GM23338 (cell line): ENCODE results near the gene MKRN1. TPM values are rescaled to one million over a fixed set of nuclear protein-coding genes. Genes with fewer than 3 reads are reported as not detected.
"Not testable (repeated sequence)": the region's sequence is repeated elsewhere in the genome, so short reads cannot be mapped to it uniquely, and the experiment has no call there.

ENCODE experiments used
- ATAC-seq: fragments of 200-7000 bp; cut with Tn5 transposase; 3 replicates; pipeline ENCODE4 v1.9.1; 2020
- DNase-seq: peaks from one replicate; pipeline ENCODE4 v3.0.0-alpha.2; 2015; ENCODE audit warnings: low spot score
- H2AFZ ChIP-seq: fragments of 200-600 bp; sonication (generic); 2 replicates; pipeline ENCODE4 v1.8.0; 2016; ENCODE audit warnings: antibody characterized with exemption, mild to moderate bottlenecking, moderate library complexity
- H3F3A ChIP-seq: fragments of 200-600 bp; sonication (generic); replicated peaks from 2 replicates; pipeline ENCODE4 v1.8.0; 2017; ENCODE audit warnings: antibody characterized with exemption, mixed run types, low read depth
- H3K27ac ChIP-seq: fragments of 200-600 bp; sonication (generic); 2 replicates; pipeline ENCODE4 v1.6.1; 2016; ENCODE audit warnings: low read depth
- H3K27me3 ChIP-seq: fragments of 200-600 bp; sonication (generic); 2 replicates; pipeline ENCODE4 v1.8.0; 2016; ENCODE audit warnings: mild to moderate bottlenecking, mixed run types, moderate library complexity; ENCODE audit not compliant: insufficient read depth
- H3K36me3 ChIP-seq: fragments of 200-600 bp; sonication (generic); 2 replicates; pipeline ENCODE4 v1.8.0; 2016; ENCODE audit warnings: mild to moderate bottlenecking; ENCODE audit not compliant: insufficient read depth
- H3K4me1 ChIP-seq: fragments of 200-600 bp; sonication (generic); 2 replicates; pipeline ENCODE4 v1.8.0; 2016; ENCODE audit warnings: mild to moderate bottlenecking, moderate library complexity; ENCODE audit not compliant: insufficient read depth
- H3K4me2 ChIP-seq: fragments of 200-600 bp; sonication (generic); 2 replicates; pipeline ENCODE4 v1.7.1; 2017; ENCODE audit warnings: mixed run types
- H3K4me3 ChIP-seq: fragments of 200-600 bp; sonication (generic); 2 replicates; pipeline ENCODE4 v1.6.1; 2016; ENCODE audit warnings: mixed run types
- H3K79me2 ChIP-seq: fragments of 200-600 bp; sonication (generic); replicated peaks from 2 replicates; pipeline ENCODE4 v1.8.0; 2017; ENCODE audit warnings: mild to moderate bottlenecking; ENCODE audit not compliant: insufficient read depth
- H3K9me2 ChIP-seq: fragments of 200-600 bp; sonication (generic); 2 replicates; pipeline ENCODE4 v1.8.0; 2017; ENCODE audit not compliant: insufficient read depth
- H4K20me1 ChIP-seq: fragments of 200-600 bp; sonication (generic); replicated peaks from 2 replicates; pipeline ENCODE4 v1.8.0; 2017; ENCODE audit warnings: mild to moderate bottlenecking; ENCODE audit not compliant: insufficient read depth
- H3K27ac Mint-ChIP-seq: 2 replicates; pipeline ENCODE4 v1.8.0; 2020; ENCODE audit warnings: inconsistent platforms, mild to moderate bottlenecking, moderate library complexity, mixed read lengths
- H3K27me3 Mint-ChIP-seq: 3 replicates; pipeline ENCODE4 v1.8.0; 2022; ENCODE audit warnings: low read depth, mild to moderate bottlenecking, moderate library complexity, mixed read lengths, inconsistent platforms; ENCODE audit not compliant: insufficient read depth, poor library complexity
- H3K36me3 Mint-ChIP-seq: 3 replicates; pipeline ENCODE4 v1.8.0; 2021; ENCODE audit warnings: low read depth, mild to moderate bottlenecking, inconsistent platforms, moderate library complexity, mixed read lengths
- H3K4me1 Mint-ChIP-seq: 3 replicates; pipeline ENCODE4 v1.8.0; 2020; ENCODE audit warnings: mild to moderate bottlenecking, inconsistent platforms, mixed read lengths
- H3K4me3 Mint-ChIP-seq: 3 replicates; pipeline ENCODE4 v1.8.0; 2021; ENCODE audit warnings: moderate library complexity, mild to moderate bottlenecking, inconsistent platforms, mixed read lengths
- H3K9me3 Mint-ChIP-seq: 3 replicates; pipeline ENCODE4 v1.8.0; 2020; ENCODE audit warnings: moderate library complexity, mild to moderate bottlenecking, inconsistent platforms, mixed read lengths
- CREB1 ChIP-seq: fragments of 250-450 bp; sonication (Bioruptor Pico); IDR thresholded peaks from 2 replicates; pipeline ENCODE4 v1.5.0; 2020; ENCODE audit warnings: low read depth, mild to moderate bottlenecking, moderate library complexity
- CTCF ChIP-seq, 2 experiments: fragments of 200-600 bp in 1 of 2; sonication (generic) in 1 of 2; conservative IDR thresholded peaks; 2 replicates each; pipeline versions ENCODE4 v1.5.1 to v1.6.1; 2016 to 2017; ENCODE audit warnings: antibody characterized with exemption in 2 of 2, low read depth in 2 of 2, mild to moderate bottlenecking in 2 of 2, moderate library complexity in 1 of 2
- ETS1 ChIP-seq: IDR thresholded peaks from 2 replicates; pipeline ENCODE4 v1.6.1; 2016; ENCODE audit warnings: antibody characterized with exemption
- EZH2 ChIP-seq: fragments of 200-600 bp; sonication (generic); IDR thresholded peaks from one replicate; pipeline ENCODE4 v1.8.0; 2017; ENCODE audit warnings: antibody characterized with exemption, mild to moderate bottlenecking, low read depth; ENCODE audit not compliant: unreplicated experiment
- EZH2phosphoT487 ChIP-seq: fragments of 200-600 bp; sonication (generic); IDR thresholded peaks from one replicate; pipeline ENCODE4 v1.8.1; 2018; ENCODE audit warnings: antibody characterized with exemption; ENCODE audit not compliant: unreplicated experiment
- JUNB ChIP-seq: IDR thresholded peaks from one replicate; pipeline ENCODE4 v1.6.1; 2016; ENCODE audit warnings: antibody characterized with exemption; ENCODE audit not compliant: unreplicated experiment
- NANOG ChIP-seq: IDR thresholded peaks from 2 replicates; pipeline ENCODE4 v1.6.1; 2016; ENCODE audit warnings: antibody characterized with exemption, borderline replicate concordance
- POLR2AphosphoS5 ChIP-seq: IDR thresholded peaks from 2 replicates; pipeline ENCODE4 v1.6.1; 2016; ENCODE audit warnings: antibody characterized with exemption, low read depth
- ZNF114 ChIP-seq: fragments of 250-450 bp; sonication (Bioruptor Pico); IDR thresholded peaks from 2 replicates; pipeline ENCODE4 v1.5.0; 2020; ENCODE audit warnings: mild to moderate bottlenecking, moderate library complexity
- ZNF331 ChIP-seq: fragments of 250-450 bp; sonication (Bioruptor Pico); IDR thresholded peaks from 2 replicates; pipeline ENCODE4 v1.5.0; 2020; ENCODE audit warnings: low read depth, mild to moderate bottlenecking, moderate library complexity
- ZNF462 ChIP-seq: fragments of 250-450 bp; sonication (Bioruptor Pico); IDR thresholded peaks from 2 replicates; pipeline ENCODE4 v1.5.0; 2020; ENCODE audit warnings: mild to moderate bottlenecking, moderate library complexity
- polyA plus RNA-seq: library from polyadenylated mRNA; unstranded; fragments of >200 nt; fragmentation: Nextera tagmentation; extraction: Ambion mirVana; gene quantifications from 2 replicates; pipeline ENCODE4 v1.2.1, GENCODE V29; 2016
- total RNA-seq: library from RNA; depleted of rRNA; stranded (reverse); fragments of >200 nt; shearing (Covaris generic); gene quantifications from 2 replicates; pipeline ENCODE4 v1.2.3, GENCODE V29; 2014

MKRN1 gene
- total and polyA plus RNA-seq, 2 experiments from 2014 or later = 65.0 to 86.8 TPM

GRCh38 chr7:140418156-140418472 is 61.2 kb downstream of the MKRN1 start:
- not testable (repeated sequence) for H3K4me1 ChIP-seq, H2AFZ ChIP-seq, H3K4me3 ChIP-seq, H3K4me3 Mint-ChIP-seq, H3K27me3 Mint-ChIP-seq, H3K9me2 ChIP-seq, H3K79me2 ChIP-seq, H3F3A ChIP-seq, H3K36me3 ChIP-seq, H3K27ac ChIP-seq, H3K4me2 ChIP-seq, H3K36me3 Mint-ChIP-seq, H3K27ac Mint-ChIP-seq, DNase-seq, ATAC-seq, H3K4me1 Mint-ChIP-seq, H4K20me1 ChIP-seq, H3K27me3 ChIP-seq, H3K9me3 Mint-ChIP-seq

GRCh38 chr7:140417456-140418155 is 61.7 kb downstream of the MKRN1 start:
- Histone ChIP-seq H3K27me3 (no peaks in the 10 kb centered on the region), H4K20me1 (no peaks in the 10 kb centered on the region), H3K9me2 (no peaks in the 10 kb centered on the region), H3K4me2 (no peak overlapping the region), H3K27ac (no peak overlapping the region), H3K4me3 (no peak overlapping the region), H3F3A (no peaks in the 10 kb centered on the region), H2AFZ (no peak overlapping the region), H3K79me2 (no peaks in the 10 kb centered on the region), H3K4me1 (no peaks in the 10 kb centered on the region), H3K36me3 (no peaks in the 10 kb centered on the region; the same call in 1 of the 2 replicates)
- Mint-ChIP-seq H3K36me3 (peaks cover 12% of the 10 kb centered on the region), H3K4me1 (peaks cover 4% of the 10 kb centered on the region; the same call in 2 of the 3 replicates), H3K27me3 (peaks cover 6% of the 10 kb centered on the region), H3K9me3 (no peaks in the 10 kb centered on the region), H3K4me3 (no peak overlapping the region), H3K27ac (no peak overlapping the region)
- ATAC-seq (no peak), DNase-seq (no peak)
- TF ChIP-seq ZNF331 (CRISPR knock-in tag) (no peak), CREB1 (CRISPR knock-in tag) (no peak), POLR2AphosphoS5 (no peak), EZH2phosphoT487 (no peak), ZNF462 (CRISPR knock-in tag) (no peak), ZNF114 (no peak), EZH2 (no peak), ETS1 (no peak), JUNB (no peak), CTCF (conservative IDR thresholded peaks at IDR 0.05; ENCODE audit: low read depth in 2 of 2) (no peak), NANOG (no peak)
